Activated effector memory CD4-positive, alpha-beta T cell treated with Interleukin-2 at 50 U/mL for 16 hours (primary cell): Measurements from ENCODE around the gene METTL26.

Experiments
- DNase-seq: peaks from one replicate; pipeline ENCODE4 v3.0.0-alpha.2; 2020

Gene METTL26

DNA sequence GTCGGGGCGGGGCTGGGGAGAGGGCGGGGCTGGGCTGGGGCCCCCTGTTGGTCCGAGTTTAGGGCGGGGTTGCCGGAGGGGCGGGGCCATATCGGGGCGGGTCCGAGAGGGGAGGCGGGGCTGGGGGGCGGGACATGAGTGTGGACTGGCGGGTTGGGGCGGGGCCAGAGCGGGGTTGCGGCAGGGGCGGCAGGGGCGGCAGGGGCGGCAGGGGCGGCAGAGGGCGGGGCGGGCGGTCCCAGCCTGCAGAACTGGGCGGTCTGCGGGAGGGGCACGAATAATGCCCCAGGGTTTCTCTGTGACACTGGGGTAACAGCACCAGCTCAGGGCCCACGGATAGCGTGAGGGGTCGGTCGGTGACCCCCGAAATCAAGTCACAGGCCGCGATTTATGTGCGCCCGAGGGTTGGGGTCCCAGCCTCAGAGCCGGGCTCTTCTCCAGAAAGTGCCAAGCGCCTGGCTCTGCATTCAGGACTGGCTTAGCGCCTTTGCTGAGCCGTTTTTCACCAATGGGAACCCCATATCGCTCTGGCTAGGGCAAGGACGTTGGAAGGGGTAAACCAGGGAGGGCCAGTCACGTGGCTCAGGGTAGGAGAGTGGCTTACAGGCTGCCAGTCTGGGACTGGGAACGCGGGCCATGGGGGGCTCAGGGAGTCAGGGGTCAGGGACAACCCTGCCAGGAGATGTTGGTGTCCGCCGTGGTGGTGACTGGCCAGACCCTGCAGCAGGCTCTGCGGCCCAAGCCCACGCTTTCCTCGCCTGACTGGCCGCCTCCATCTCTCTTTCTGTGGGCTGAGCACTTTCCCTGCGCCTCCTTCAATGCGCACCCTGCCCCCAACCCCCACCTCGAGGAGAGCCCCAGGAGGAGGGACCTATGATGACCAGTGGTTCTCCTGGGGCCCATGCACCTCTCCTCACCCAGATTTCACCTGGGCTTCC, 1.2 kb upstream of the METTL26 start:
- peak; percentile 78 for DNase-seq

DNA sequence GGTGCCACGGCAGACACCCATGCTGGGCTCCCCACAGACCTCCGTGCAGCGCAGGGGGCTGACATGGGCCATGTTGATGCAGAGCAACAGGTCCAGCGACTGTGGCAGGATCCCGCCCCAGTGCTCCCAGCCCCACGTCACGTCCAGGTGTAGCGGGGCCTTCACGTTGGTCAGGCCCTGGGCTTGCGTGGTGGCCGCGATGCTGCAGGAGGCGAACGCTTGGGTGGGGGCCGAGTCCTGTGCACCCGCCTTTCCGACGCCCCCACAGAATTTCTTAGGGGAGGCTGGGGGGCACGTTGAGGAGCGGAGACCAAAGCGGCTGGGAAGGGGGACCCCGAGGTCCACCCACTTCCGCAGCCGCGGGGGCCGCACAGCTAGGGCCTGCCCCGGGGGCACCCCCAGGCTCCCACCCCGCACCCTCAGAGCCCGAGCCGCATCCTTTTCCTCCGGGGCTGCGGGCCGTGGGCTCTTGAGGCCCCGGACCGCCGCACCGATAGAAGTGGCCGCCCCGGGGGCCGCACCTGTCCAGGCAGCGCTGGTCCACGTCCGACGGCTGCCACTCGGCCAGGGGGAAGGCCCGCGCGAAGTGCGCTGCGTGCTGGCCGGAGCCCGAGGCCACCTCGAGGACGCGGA, 416 bp downstream of the METTL26 start:
- DNase-seq = no peak

DNA sequence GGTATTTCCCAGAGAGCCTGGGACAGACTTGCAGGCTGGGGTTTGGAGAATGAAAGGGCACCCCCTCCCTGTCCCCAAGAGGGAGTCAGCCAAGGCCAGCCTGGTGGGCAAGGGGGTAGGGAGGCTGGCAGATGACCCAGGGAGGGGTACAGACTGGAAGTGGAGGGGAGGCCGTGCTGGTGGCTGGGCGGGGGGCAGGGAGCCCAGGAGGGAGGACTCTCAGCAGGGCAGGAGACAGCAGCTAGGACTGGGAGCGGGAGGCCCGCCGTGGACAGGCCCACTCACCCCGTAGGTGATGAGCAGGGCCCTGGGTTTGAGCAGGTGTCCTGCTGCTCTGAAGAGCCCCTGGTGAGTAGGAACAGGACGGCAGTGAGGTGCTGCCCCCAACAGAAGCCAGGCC, 1.1 kb downstream of the METTL26 start:
- DNase-seq = no peak

DNA sequence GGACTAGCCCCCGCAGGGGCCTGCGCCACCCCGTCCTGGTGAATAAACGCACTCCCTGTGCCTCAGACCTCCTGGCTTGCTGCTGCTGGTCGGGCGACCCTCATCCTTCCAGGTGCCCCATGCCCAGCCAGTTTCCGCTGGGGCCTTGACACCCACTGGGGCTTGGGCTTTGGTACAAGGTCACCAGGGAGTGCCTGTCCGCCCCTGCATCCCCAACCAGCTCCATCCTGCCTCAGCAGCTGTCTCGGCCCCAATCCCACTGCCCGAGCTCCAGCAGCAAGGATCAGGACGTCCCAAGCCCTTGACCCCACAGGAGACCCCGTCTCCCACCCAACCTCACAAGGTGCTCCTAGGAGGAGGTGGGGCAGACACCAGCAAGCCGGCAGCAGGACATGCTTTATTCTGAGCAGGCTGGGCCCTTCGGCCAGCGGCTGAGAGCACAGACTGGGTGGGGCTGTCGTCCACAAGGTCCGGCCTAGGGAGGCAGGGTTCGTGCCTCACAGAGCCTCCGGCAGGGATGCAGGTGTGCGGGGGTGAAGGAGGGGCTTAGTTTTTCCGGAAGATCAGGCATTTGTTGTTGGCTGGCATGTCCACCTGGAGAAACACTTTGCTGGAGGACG, 1.9 kb downstream of the METTL26 start:
- no peak for DNase-seq

DNA sequence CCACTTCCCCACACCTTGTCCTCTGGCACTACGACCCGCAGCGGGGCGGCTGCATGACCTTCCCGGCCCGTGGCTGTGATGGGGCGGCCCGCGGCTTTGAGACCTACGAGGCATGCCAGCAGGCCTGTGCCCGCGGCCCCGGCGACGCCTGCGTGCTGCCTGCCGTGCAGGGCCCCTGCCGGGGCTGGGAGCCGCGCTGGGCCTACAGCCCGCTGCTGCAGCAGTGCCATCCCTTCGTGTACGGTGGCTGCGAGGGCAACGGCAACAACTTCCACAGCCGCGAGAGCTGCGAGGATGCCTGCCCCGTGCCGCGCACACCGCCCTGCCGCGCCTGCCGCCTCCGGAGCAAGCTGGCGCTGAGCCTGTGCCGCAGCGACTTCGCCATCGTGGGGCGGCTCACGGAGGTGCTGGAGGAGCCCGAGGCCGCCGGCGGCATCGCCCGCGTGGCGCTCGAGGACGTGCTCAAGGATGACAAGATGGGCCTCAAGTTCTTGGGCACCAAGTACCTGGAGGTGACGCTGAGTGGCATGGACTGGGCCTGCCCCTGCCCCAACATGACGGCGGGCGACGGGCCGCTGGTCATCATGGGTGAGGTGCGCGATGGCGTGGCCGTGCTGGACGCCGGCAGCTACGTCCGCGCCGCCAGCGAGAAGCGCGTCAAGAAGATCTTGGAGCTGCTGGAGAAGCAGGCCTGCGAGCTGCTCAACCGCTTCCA, 2.6 kb downstream of the METTL26 start:
- no peak for DNase-seq

DNA sequence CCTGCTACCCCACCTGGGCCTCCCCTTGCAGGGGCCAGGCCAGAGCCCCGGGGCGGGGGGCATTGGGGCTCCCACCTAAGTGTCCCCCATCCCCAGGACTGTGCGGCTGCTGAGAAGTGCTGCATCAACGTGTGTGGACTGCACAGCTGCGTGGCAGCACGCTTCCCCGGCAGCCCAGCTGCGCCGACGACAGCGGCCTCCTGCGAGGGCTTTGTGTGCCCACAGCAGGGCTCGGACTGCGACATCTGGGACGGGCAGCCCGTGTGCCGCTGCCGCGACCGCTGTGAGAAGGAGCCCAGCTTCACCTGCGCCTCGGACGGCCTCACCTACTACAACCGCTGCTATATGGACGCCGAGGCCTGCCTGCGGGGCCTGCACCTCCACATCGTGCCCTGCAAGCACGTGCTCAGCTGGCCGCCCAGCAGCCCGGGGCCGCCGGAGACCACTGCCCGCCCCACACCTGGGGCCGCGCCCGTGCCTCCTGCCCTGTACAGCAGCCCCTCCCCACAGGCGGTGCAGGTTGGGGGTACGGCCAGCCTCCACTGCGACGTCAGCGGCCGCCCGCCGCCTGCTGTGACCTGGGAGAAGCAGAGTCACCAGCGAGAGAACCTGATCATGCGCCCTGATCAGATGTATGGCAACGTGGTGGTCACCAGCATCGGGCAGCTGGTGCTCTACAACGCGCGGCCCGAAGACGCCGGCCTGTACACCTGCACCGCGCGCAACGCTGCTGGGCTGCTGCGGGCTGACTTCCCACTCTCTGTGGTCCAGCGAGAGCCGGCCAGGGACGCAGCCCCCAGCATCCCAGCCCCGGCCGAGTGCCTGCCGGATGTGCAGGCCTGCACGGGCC, 3.4 kb downstream of the METTL26 start:
- no peak for DNase-seq

DNA sequence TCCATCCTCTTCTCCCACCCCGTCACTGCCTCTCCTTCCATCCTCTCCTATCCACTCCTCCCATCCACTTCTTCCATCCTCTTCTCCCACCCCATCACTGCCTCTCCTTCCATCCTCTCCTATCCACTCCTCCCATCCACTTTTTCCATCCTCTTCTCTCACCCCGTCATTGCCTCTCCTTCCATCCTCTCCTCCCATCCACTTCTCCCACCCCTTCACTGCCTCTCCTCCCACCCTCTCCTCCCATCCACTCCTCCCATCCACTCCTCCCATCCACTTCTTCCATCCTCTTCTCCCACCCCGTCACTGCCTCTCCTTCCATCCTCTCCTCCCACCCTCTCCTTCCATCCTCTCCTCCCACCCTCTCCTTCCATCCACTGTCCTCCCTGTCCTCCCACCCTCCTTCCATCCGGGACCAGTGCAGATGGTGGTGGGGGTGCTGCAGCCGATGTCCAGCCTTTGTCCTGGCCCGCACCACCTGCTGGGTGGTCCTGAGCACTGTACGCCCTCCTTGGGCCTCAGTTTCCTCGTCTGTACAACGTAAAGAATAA, 4.2 kb downstream of the METTL26 start:
- no peak for DNase-seq

DNA sequence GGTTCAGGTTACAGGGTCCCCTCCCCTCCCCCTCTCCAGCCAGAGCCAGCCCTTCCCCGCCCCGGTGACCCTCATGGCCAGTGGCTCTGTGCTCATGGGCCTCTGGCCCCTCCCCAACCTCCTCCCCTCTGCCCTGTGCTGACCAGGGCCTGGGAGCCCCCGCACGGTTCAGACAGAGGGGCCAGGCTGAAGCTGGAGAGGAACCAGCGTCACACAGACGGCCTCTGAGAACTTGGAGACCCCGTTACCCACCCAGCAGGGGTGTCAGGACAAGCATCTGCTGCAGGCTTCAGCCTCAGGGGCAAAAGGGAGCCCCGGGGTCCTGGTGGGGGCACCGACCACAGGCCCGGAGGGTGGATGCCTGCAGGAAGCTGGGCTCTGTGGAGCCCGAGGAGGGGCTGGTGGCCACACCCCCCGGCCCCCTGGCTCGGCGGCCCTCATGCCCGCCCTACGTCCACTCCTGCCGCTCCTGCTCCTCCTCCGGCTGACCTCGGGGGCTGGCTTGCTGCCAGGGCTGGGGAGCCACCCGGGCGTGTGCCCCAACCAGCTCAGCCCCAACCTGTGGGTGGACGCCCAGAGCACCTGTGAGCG, 5.2 kb downstream of the METTL26 start, which contains the start of gene WFIKKN1:
Gene WFIKKN1, plus strand, starts transcription at position 171 of the 591 bp plus-strand sequence. Its CDS starts 269 bp downstream, at position 440.
- no peak for DNase-seq

DNA sequence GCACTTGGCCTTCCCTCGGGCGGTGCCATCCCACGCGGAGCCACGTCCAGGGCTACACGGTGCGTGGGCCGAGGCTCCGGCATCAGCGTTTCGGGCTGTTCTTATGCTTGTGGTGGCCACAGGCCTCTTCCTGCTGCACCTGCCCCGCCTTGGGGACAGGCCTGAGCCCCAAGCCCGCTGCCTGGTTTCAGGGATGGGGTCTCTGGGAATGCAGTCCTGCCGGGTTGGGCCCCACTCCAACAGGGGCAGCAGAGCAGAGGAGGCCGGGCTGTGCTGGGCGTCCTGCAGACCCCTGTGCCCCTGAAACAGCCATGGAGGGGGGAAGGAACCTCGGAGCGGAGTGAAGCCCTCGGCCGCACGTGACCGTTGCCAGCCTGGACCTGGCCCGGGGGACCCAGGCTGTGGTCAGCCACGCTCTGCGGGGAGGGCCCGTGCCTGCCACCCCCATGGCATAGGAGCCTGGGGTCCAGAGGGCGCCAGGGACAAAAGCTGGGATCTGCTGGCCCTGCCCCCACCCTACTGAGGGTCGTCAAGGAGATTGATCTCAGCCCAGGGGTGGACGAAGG, 5.8 kb downstream of the METTL26 start:
- no peak for DNase-seq

DNA sequence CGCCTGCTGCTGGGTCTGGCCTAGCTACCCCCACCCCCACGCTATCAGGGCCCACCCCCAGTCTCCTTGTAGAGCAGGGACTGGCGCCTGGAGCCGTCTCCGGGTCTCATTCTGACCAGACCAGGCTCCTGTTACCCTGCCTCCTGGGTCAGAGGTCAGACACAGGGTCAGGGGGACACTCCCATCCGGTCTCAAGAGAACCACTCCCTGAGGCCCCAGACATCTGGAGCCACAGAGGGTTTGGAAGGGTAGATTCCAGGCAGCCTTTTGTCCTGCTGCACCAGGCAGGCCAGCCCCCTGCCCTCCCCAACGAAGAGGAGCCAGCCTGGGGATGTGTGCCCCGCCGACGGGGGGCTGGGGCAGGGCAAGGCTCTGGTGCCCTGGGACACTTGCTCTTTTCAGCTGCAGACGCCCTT, 6.3 kb downstream of the METTL26 start:
- no peak for DNase-seq

DNA sequence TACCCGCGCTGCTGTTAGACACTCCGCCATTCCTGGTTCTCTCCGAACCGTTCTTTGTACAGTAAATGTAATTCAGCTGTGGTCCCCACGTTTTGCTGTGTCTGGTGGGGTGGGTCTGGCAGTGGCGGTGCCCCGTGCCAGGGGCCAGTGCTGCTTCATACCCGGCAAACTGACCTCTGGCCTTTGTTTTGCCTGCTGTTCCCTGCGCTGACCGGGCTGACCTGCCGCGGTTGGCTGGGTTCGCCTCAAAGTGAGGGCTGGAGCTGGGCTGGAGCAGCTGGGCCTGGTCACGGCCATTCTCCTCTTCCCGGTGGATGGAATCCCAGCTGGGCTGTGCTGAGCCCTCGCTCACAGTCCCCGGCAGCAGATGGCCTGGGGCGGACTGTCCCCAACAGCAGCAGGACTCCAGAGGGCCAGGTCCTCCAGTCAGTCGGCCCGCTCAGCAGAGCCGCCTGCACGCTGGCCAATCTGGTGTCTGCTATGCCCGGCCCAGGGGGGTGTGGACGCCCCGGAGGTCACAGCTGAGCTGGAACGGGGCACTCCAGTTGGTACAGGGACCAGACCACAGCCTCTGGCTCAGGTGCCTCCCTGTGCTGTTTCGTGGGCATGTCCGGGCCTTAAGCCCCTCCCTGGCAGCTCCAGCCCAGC, 6.8 kb downstream of the METTL26 start:
- DNase-seq = no peak

DNA sequence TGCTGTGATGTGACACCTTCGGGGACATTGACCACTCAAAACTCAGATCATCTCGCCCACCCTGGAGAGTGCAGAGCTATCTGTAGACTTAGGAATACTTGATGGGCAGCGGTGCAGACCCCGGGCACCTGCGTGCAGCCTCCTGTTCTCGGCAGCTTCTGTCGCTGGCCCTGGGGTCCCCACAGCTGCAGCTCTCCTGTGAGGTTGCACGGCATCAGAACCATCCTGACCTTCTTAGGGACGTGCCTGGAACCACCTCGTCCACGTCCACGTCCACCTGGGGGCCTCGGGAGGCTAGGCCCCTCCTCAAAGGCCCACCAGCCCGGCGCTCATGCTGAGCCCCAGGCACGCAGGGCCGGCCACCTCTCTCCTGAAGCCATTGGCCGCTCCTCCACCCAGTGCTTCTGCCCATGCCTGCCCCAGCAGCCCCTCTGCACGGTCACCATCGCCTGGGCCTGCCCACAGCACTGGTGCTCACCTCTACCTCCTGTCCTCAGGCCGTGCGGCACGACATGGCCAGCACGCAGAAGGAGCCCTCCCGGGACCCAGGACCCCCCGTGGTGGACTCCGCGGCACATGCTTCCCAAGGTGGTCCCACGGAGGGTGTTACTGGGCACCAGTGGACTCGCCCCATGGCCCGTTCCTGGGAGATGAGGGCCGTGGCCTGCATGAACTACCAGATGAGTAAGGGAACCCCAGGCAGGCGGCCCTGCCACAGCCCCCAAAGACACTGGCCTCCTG, 7.6 kb downstream of the METTL26 start:
- no peak for DNase-seq

DNA sequence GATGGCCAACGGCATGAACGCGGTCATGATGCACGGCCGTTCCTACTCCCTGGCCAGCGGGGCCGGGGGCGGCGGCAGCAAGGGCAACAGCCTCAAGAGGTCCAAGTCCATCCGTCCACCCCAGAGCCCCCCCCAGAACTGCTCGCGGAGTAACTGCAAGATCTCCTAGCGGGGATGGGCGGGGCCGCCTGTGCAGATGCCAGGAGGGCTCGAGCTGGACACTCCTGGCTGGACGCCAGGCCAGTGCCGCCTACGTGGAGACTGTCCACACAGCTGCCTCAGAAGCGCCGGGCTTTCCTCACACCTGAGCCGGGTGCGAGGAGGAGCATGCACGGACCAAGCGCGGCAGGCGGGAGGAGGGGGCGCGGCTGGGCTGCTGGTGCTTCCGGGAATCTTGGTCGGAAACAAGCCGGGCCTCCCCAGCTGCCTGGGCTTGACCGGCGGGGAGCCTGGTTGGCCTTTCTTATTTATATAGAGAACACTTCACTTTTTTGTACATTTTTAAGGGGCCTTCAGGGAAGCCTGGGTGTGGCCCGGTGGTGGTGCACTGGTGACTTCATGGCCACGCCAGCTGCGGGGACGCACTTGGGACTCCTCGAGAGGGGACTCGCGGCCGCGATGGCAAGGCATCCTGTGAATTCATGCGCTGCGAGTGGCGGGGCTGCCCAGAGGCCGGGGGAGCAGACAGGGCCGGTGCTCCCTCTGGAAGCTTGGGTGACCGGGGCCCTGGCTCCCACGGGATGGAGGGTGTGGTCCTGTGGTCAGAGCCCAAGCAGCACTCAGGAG, 8.5 kb downstream of the METTL26 start:
- DNase-seq = no peak

DNA sequence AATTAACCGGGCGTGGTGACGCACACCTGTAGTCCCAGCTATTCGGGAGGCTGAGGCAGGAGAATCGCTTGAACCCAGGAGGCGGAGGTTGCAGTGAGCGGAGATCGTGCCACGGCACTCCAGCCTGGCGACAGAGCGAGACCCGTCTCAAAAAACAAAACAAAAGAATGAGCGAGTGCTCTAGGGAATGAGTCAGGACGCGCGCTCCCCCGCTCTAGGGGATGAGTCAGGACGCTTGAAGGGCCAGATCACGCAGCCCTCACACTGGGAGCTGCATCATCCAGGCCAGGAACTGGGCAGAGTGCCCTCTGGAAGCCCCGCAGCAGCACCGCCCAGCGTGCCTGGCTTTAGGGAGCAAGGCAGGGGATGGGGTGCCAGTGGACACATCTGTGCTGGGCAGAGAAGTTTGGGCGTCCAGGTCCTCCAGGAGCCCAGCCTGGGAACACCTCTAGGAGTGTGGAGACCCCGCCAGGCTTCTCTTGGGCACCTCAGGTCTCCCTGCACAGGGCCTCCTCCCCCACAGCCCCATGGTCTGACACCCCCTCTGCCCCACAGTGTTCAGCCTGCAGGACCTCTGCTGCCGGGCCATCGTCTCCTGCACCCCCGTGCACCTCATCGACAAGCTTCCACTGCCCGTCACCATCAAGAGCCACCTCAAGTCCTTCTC, 9.2 kb downstream of the METTL26 start:
- DNase-seq = no peak

DNA sequence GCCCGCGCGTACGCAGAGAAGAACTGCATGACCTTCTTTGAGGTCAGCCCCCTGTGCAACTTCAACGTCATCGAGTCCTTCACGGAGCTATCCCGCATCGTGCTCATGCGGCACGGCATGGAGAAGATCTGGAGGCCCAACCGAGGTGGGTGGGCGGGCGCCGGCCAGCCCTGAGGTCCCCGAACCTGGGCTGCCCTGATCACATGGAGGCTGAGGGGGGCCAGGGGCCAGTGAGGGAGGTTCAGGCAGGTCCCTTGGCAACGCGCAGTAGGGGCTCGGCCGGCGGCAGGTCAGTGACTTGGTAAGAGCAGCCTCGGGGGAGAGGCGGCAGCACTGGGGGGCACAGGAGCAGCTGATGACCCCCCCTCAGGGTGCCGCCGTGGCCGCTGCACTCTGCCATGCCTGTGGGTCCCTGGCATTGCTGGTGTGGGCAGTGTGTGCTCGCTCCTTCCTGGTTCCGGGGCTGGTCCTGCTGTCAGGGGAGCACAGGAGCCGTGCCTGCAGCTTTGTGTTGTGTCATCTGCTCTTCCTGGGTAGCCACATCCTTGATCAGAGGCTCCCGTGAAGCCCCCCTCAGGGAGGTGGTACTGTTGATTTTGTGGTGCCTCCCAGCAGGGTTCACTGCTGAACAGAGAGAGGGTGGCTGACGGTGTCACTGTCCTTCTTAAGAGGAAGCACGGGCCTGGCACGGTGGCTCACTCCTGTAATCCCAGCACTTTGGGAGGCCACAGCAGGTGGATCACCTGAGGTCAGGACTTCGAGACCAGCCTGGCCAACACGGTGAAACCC, 9.9 kb downstream of the METTL26 start:
- DNase-seq = no peak

DNA sequence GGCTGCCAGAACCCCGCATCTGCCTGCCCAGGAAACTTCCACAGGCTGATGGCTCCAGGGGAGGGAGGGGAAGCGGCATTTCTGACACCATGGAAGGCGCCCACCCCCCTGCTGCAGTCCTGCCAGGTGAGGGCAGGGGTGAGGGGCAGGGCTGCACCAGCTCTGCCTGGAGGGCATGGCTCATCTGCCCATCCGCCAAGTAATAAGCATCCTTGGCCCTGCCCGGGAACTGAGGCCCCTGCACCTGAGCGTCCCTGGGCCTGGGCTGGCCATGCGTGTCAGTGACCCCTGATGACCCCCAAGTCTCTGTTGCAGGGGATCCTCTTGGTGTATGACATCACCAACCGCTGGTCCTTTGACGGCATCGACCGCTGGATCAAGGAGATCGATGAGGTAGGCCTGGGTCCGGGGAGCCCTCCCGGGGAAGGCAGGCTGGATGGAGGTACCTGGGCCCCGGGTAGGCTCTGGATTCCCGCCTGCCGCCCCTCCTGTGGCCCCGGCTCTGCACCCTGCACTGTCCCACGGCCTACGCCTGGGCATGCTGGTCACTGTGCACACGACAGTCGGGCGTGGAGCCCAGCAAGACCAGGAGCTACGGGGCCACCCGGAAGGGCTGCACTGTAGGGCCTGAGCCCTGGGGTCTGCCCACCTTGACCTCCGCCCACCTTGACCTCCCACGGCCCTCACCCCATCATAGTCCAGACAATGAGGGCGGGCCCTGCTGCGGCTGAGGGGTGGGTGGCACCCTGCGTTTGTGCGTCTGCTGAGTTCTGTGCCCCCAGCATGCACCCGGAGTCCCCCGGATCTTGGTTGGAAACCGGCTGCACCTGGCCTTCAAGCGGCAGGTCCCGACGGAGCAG, 10.8 kb downstream of the METTL26 start:
- DNase-seq = no peak
